ENCODE results near the gene CGNL1. TPM values are rescaled to one million over a fixed set of nuclear protein-coding genes. Genes with fewer than 3 reads are reported as not detected.

CGNL1 gene
- total RNA-seq, 2 donors from 2014 or later, result 11.8 to 33.5 TPM

- DNase-seq (ENCODE audit: low spot score) (no peak), ATAC-seq (ENCODE audit: insufficient number of reproducible peaks, low FRiP score, low read depth) (no peak)
- Histone ChIP-seq H3K4me1 (ENCODE audit: control insufficient read depth in 1 of 2, low read depth in 2 of 2) (peaks cover 3 to 36% of the 10 kb centered on the region in 2 donors), H3K4me3 (no peak overlapping the region), H3K27ac (peak overlapping the region in 1 of 2 donors; percentile 13), H3K27me3 (replicated peaks; ENCODE audit: insufficient read depth) (no peaks in the 10 kb centered on the region), H3K9me3 (no peaks in the 10 kb centered on the region), H3K36me3 (no peaks in the 10 kb centered on the region)
- TF ChIP-seq CTCF (IDR thresholded peaks at IDR 0.05), result no peak
Measured at GRCh38 chr15:57440167-57440566, 63.9 kb downstream of the CGNL1 start.

GRCh38 chr15:57440799-57441198 is 64.5 kb downstream of the CGNL1 start:
- TF ChIP-seq CTCF (IDR thresholded peaks at IDR 0.05), result no peak
- peak overlapping the region; percentile 12 for H3K4me3 ChIP-seq
- H3K27me3 ChIP-seq (replicated peaks; ENCODE audit: insufficient read depth), result no peaks in the 10 kb centered on the region
- ATAC-seq (ENCODE audit: insufficient number of reproducible peaks, low FRiP score, low read depth) (no peak), DNase-seq (ENCODE audit: low spot score) (no peak)
- H3K27ac ChIP-seq, result peak overlapping the region; percentile 25 to 45
- H3K9me3 ChIP-seq, result no peaks in the 10 kb centered on the region
- H3K36me3 ChIP-seq, result no peaks in the 10 kb centered on the region
- H3K4me1 ChIP-seq (ENCODE audit: control insufficient read depth in 1 of 2, low read depth in 2 of 2), result peaks cover 3 to 36% of the 10 kb centered on the region in 2 donors

GRCh38 chr15:57442335-57442734 is 66.0 kb downstream of the CGNL1 start:
- H3K4me3 ChIP-seq, result no peak overlapping the region
- H3K27ac ChIP-seq, result no peak overlapping the region
- no peaks in the 10 kb centered on the region for H3K9me3 ChIP-seq
- H3K36me3 ChIP-seq, result no peaks in the 10 kb centered on the region
- no peaks in the 10 kb centered on the region for H3K27me3 ChIP-seq (replicated peaks; ENCODE audit: insufficient read depth)
- no peak for TF ChIP-seq CTCF (IDR thresholded peaks at IDR 0.05)
- ATAC-seq (ENCODE audit: insufficient number of reproducible peaks, low FRiP score, low read depth) (no peak), DNase-seq (ENCODE audit: low spot score) (no peak)
- H3K4me1 ChIP-seq (ENCODE audit: control insufficient read depth in 1 of 2, low read depth in 2 of 2), result peaks cover 0 to 21% of the 10 kb centered on the region in 2 donors

GRCh38 chr15:57443486-57443885 is 67.2 kb downstream of the CGNL1 start:
- ATAC-seq (ENCODE audit: insufficient number of reproducible peaks, low FRiP score, low read depth) (no peak), DNase-seq (ENCODE audit: low spot score) (no peak)
- no peaks in the 10 kb centered on the region for H3K9me3 ChIP-seq
- TF ChIP-seq CTCF (IDR thresholded peaks at IDR 0.05), result no peak
- no peaks in the 10 kb centered on the region for H3K27me3 ChIP-seq (replicated peaks; ENCODE audit: insufficient read depth)
- H3K36me3 ChIP-seq, result no peaks in the 10 kb centered on the region
- no peak overlapping the region for H3K27ac ChIP-seq
- H3K4me1 ChIP-seq (ENCODE audit: control insufficient read depth in 1 of 2, low read depth in 2 of 2), result peaks cover 0 to 16% of the 10 kb centered on the region in 2 donors
- no peak overlapping the region for H3K4me3 ChIP-seq

- DNase-seq (ENCODE audit: low spot score) (no peak), ATAC-seq (ENCODE audit: insufficient number of reproducible peaks, low FRiP score, low read depth) (no peak)
- no peaks in the 10 kb centered on the region for H3K36me3 ChIP-seq
Measured at GRCh38 chr15:57444877-57445513, 68.7 kb downstream of the CGNL1 start.

More at GRCh38 chr15:57444877-57445513, 68.7 kb downstream of the CGNL1 start:
- TF ChIP-seq CTCF (IDR thresholded peaks at IDR 0.05), result no peak
- Histone ChIP-seq H3K4me3 (no peak overlapping the region), H3K27me3 (replicated peaks; ENCODE audit: insufficient read depth) (no peaks in the 10 kb centered on the region), H3K27ac (no peak overlapping the region), H3K9me3 (no peaks in the 10 kb centered on the region), H3K4me1 (ENCODE audit: control insufficient read depth in 1 of 2, low read depth in 2 of 2) (peaks cover 0 to 16% of the 10 kb centered on the region in 2 donors)
